Activated T-helper 17 cell treated with anti-CD3 and anti-CD28 coated beads, Interleukin-2, amount 50 U/mL, for 72 hours (primary cell): ENCODE results near the gene OTUB2. TPM values are rescaled to one million over a fixed set of nuclear protein-coding genes. Genes with fewer than 3 reads are reported as not detected.
"Not testable (repeated sequence)": the region's sequence is repeated elsewhere in the genome, so short reads cannot be mapped to it uniquely, and the experiment has no call there.

Experiments used
- ATAC-seq: fragments of 150-1000 bp; cut with Tn5 transposase; replicated peaks from 2 replicates; pipeline ENCODE4 v1.10.0; 2021; ENCODE audit warnings: mild to moderate bottlenecking, moderate library complexity
- H3K27ac Mint-ChIP-seq: one replicate; pipeline ENCODE4 v1.8.0; 2022; ENCODE audit warnings: mixed read lengths
- H3K27me3 Mint-ChIP-seq: one replicate; pipeline ENCODE4 v1.8.0; 2022; ENCODE audit warnings: mixed read lengths
- H3K36me3 Mint-ChIP-seq: one replicate; pipeline ENCODE4 v1.8.0; 2022; ENCODE audit warnings: low read depth, mild to moderate bottlenecking, mixed read lengths
- H3K4me1 Mint-ChIP-seq: one replicate; pipeline ENCODE4 v1.8.0; 2022; ENCODE audit warnings: mixed read lengths
- H3K4me3 Mint-ChIP-seq: one replicate; pipeline ENCODE4 v1.8.0; 2022; ENCODE audit warnings: mild to moderate bottlenecking, mixed read lengths
- H3K9me3 Mint-ChIP-seq: one replicate; pipeline ENCODE4 v1.8.0; 2022; ENCODE audit warnings: mixed read lengths
- total RNA-seq, 2 donors: library from RNA; stranded (reverse); gene quantifications; one replicate each; pipeline ENCODE4 v1.2.3, GENCODE V29; 2022

The OTUB2 gene
- total RNA-seq, 2 donors from 2014 or later, result 6.3 to 11.0 TPM

GRCh38 chr14:94058128-94058673, 32.1 kb downstream of the OTUB2 start:
- H3K4me3 Mint-ChIP-seq, result peak overlapping the region; percentile 0
- H3K27me3 Mint-ChIP-seq, result no peaks in the 10 kb centered on the region
- H3K9me3 Mint-ChIP-seq, result no peaks in the 10 kb centered on the region
- peak overlapping the region; percentile 92 for H3K27ac Mint-ChIP-seq
- H3K4me1 Mint-ChIP-seq, result peaks cover 27% of the 10 kb centered on the region
- ATAC-seq, result peak; percentile 25
- peaks cover 96% of the 10 kb centered on the region for H3K36me3 Mint-ChIP-seq

- Mint-ChIP-seq H3K36me3 (peaks cover 100% of the 10 kb centered on the region), H3K4me1 (peaks cover 27% of the 10 kb centered on the region), H3K4me3 (no peak overlapping the region), H3K27me3 (no peaks in the 10 kb centered on the region), H3K9me3 (no peaks in the 10 kb centered on the region), H3K27ac (peak overlapping the region; percentile 92)
- no peak for ATAC-seq
Measured at GRCh38 chr14:94058674-94059138, 32.6 kb downstream of the OTUB2 start.

DNA sequence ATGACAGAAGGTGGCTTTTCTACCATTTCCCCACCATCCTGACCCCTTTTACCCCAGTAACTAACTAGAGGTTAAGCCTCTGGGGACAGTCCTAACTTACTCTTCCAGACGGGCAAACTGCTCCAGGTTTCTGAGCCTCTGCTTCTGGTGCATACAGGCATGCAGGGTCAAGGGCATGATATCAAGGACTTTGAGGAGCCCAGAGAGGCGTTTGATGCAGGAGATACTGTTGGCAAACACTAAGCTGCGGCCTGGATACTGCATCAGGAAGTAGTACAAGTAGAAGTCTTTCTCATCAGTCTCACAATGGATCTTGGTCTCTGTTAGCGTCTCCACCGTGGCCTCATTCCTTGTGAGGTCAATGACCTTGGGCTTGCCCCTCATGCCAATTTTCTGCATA, 33.9 kb downstream of the OTUB2 start:
- no peak overlapping the region for H3K4me3 Mint-ChIP-seq
- ATAC-seq, result no peak
- H3K27me3 Mint-ChIP-seq, result no peaks in the 10 kb centered on the region
- peaks cover 99% of the 10 kb centered on the region for H3K36me3 Mint-ChIP-seq
- peaks cover 27% of the 10 kb centered on the region for H3K4me1 Mint-ChIP-seq
- no peak overlapping the region for H3K27ac Mint-ChIP-seq
- no peaks in the 10 kb centered on the region for H3K9me3 Mint-ChIP-seq

DNA sequence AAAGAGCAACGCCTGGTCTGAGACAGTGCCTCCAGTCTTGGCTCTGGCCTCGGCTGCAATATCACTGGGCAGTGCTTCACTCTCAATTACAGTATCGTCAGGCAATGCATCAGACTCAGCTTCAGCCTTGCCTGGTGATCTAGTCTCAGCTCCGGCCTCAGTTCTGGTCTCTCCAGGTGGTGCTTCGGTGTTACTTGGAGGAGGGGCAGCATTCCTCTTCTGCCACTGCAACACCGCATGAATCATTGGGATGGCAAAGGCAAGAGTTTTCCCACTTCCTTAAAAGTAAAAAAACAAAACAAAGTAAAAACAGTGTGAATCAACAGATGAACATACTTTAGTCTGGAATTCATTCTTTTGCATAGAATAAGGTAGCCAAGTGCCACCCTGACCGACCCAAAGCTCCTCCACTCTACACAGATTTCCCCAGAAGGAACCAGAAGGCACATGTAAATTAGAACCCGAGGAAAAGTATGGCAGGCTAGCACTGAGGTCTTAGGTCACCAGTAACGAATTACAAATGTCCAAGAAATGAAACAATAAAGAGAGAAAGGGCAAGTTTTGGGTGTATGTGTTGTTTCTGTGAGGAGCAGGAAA, 36.3 kb downstream of the OTUB2 start:
- H3K4me3 Mint-ChIP-seq, result no peak overlapping the region
- peaks cover 96% of the 10 kb centered on the region for H3K36me3 Mint-ChIP-seq
- H3K4me1 Mint-ChIP-seq, result peaks cover 30% of the 10 kb centered on the region
- no peaks in the 10 kb centered on the region for H3K27me3 Mint-ChIP-seq
- H3K9me3 Mint-ChIP-seq, result no peaks in the 10 kb centered on the region
- ATAC-seq, result no peak
- H3K27ac Mint-ChIP-seq, result no peak overlapping the region

GRCh38 chr14:94066089-94066676, 40.0 kb downstream of the OTUB2 start:
- Mint-ChIP-seq H3K9me3 (peaks cover 6% of the 10 kb centered on the region), H3K4me1 (peaks cover 44% of the 10 kb centered on the region), H3K36me3 (peaks cover 96% of the 10 kb centered on the region), H3K27ac (peak overlapping the region; percentile 85), H3K27me3 (no peaks in the 10 kb centered on the region), H3K4me3 (peak overlapping the region; percentile 9)
- no peak for ATAC-seq

DNA sequence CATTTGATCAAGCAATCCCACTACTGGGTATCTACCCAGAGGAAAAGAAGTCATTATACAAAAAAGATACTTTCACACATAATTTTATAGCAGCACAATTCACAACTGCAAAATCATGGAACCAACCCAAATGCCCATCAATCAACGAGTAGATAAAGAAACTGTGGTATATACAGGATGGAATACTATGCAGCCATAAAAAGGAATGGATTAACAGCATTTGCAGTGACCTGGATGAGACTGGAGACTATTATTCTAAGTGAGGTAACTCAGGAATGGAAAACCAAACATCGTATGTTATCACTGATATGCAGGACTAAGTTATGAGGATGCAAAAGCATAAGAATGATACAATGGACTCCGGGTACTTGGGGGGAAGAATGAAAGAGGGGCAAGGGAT, 45.9 kb downstream of the OTUB2 start:
- H3K4me1 Mint-ChIP-seq, result peaks cover 46% of the 10 kb centered on the region
- not testable (repeated sequence) for ATAC-seq, H3K9me3 Mint-ChIP-seq, H3K27me3 Mint-ChIP-seq, H3K27ac Mint-ChIP-seq
- peak overlapping the region; percentile 46 for H3K4me3 Mint-ChIP-seq
- peaks cover 95% of the 10 kb centered on the region for H3K36me3 Mint-ChIP-seq

GRCh38 chr14:94074534-94074933, 48.4 kb downstream of the OTUB2 start:
- Mint-ChIP-seq H3K4me1 (peaks cover 42% of the 10 kb centered on the region), H3K36me3 (peaks cover 95% of the 10 kb centered on the region), H3K9me3 (peaks cover 10% of the 10 kb centered on the region), H3K27me3 (no peaks in the 10 kb centered on the region), H3K4me3 (peak overlapping the region; percentile 87), H3K27ac (no peak overlapping the region)
- no peak for ATAC-seq

DNA sequence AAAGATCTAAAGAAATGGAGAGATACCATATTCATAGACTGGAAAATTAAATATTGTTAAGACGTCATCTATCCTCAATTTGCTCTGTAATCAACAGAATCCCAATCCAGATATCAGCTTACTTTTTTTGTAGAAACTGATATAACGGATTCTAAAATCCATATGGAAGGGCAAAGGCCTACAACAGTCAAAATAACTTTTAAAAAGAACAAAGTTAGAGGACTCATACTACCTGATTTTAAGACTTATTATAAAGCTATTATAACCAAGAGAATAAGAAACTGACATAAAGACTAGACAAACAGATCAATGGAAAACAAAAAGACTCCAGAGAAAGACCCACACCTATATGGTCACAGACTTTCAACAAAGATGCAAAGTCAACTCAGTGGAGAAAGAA, 48.9 kb downstream of the OTUB2 start:
- peak overlapping the region; percentile 87 for H3K4me3 Mint-ChIP-seq
- peaks cover 95% of the 10 kb centered on the region for H3K36me3 Mint-ChIP-seq
- H3K9me3 Mint-ChIP-seq, result peaks cover 10% of the 10 kb centered on the region
- H3K27ac Mint-ChIP-seq, result no peak overlapping the region
- H3K27me3 Mint-ChIP-seq, result no peaks in the 10 kb centered on the region
- peaks cover 44% of the 10 kb centered on the region for H3K4me1 Mint-ChIP-seq
- ATAC-seq, result no peak

DNA sequence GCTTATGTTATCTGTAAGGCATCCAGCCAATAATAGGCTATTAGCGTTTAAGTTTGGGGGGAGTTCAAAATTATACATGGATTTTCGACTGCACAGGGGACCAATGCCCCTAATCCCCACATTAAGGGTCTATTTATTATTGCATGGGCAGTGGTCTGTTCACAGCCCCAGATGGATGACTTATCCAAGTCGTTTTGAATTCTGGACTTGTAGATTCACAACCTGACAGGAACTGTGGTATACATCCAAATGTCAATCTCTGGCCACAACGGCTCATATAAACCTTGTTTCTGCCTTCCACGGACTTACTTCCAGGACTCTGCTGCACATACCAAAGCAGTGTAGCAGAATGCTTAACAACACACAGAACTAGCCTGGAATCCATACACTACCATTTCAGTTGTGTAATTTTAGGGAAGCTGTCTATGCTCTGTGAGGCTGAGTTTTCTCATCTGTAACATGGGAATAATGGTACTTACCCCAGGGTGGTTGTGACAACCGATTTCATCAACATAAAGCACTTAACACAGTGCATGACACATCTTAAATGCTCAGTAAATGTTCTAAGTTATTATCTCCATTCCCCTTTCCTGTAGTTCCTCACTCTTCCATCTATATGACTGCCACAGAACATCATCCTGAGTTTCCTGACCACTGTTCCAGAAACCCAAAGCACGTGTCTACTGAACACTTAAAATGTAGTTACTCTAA, 51.1 kb downstream of the OTUB2 start:
- peak overlapping the region; percentile 99 for H3K27ac Mint-ChIP-seq
- H3K36me3 Mint-ChIP-seq, result peaks cover 90% of the 10 kb centered on the region
- no peak for ATAC-seq
- peaks cover 39% of the 10 kb centered on the region for H3K4me1 Mint-ChIP-seq
- H3K27me3 Mint-ChIP-seq, result no peaks in the 10 kb centered on the region
- peak overlapping the region; percentile 87 for H3K4me3 Mint-ChIP-seq
- H3K9me3 Mint-ChIP-seq, result peaks cover 2% of the 10 kb centered on the region

DNA sequence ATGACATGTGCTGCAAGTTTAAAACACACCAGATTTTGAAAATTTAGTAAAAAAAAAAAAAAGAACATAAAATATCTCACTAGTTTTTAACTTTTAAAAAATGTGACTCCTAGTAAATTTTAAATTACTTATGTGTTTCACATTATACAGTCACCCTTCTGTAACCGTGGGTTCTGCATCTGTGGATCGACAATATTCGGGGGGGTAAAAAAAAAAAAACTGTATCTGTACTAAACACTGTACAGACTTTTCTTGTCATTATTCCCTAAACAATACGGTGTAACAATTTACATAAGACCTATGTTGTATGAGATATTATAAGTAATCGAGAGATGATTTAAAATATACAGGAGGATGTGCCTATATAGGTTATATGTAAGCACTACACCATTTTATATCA, 51.7 kb downstream of the OTUB2 start:
- H3K27me3 Mint-ChIP-seq, result no peaks in the 10 kb centered on the region
- H3K4me3 Mint-ChIP-seq, result peak overlapping the region; percentile 87
- no peaks in the 10 kb centered on the region for H3K9me3 Mint-ChIP-seq
- peaks cover 86% of the 10 kb centered on the region for H3K36me3 Mint-ChIP-seq
- ATAC-seq, result no peak
- peak overlapping the region; percentile 99 for H3K27ac Mint-ChIP-seq
- H3K4me1 Mint-ChIP-seq, result peaks cover 37% of the 10 kb centered on the region

GRCh38 chr14:94079891-94080620, 53.9 kb downstream of the OTUB2 start:
- Mint-ChIP-seq H3K36me3 (peaks cover 66% of the 10 kb centered on the region), H3K27ac (peak overlapping the region; percentile 99), H3K4me1 (peaks cover 37% of the 10 kb centered on the region), H3K4me3 (peak overlapping the region; percentile 87), H3K27me3 (no peaks in the 10 kb centered on the region), H3K9me3 (no peaks in the 10 kb centered on the region)
- no peak for ATAC-seq

GRCh38 chr14:94080621-94081385, 54.7 kb downstream of the OTUB2 start, which contains the start of the genes DDX24 and IFI27L1:
Gene DDX24, minus strand, starts transcription at chr14:94081202. Its CDS starts 1,460 bp downstream, at chr14:94079742.
Gene IFI27L1, plus strand, starts transcription at chr14:94081310. Its CDS starts 15,628 bp downstream, at chr14:94096938.
- Mint-ChIP-seq H3K36me3 (peaks cover 59% of the 10 kb centered on the region), H3K4me3 (peak within 1 kb of the TSS; percentile 87), H3K27ac (peak within 1 kb of the TSS; percentile 99), H3K4me1 (peaks cover 31% of the 10 kb centered on the region), H3K9me3 (no peaks in the 10 kb centered on the region), H3K27me3 (no peaks in the 10 kb centered on the region)
- ATAC-seq, result peak; percentile 98

GRCh38 chr14:94081386-94081820, 55.3 kb downstream of the OTUB2 start:
- peak; percentile 45 for ATAC-seq
- peak overlapping the region; percentile 99 for H3K27ac Mint-ChIP-seq
- peaks cover 31% of the 10 kb centered on the region for H3K4me1 Mint-ChIP-seq

More at GRCh38 chr14:94081386-94081820, 55.3 kb downstream of the OTUB2 start:
- peaks cover 53% of the 10 kb centered on the region for H3K36me3 Mint-ChIP-seq
- H3K27me3 Mint-ChIP-seq, result no peaks in the 10 kb centered on the region
- H3K9me3 Mint-ChIP-seq, result no peaks in the 10 kb centered on the region
- peak overlapping the region; percentile 87 for H3K4me3 Mint-ChIP-seq
